NCI-H1092 treated with DMSO at 0.1 percent for 48 hours (cell line): Measurements from ENCODE around the gene UNCX.
A peak's percentile ranks its signal among the peaks of the same experiment; 100 is the strongest.

Source experiments
- DNase-seq: peaks from one replicate; lab custom pipeline; 2025; lab: John Stamatoyannopoulos, UW

Gene UNCX

DNA sequence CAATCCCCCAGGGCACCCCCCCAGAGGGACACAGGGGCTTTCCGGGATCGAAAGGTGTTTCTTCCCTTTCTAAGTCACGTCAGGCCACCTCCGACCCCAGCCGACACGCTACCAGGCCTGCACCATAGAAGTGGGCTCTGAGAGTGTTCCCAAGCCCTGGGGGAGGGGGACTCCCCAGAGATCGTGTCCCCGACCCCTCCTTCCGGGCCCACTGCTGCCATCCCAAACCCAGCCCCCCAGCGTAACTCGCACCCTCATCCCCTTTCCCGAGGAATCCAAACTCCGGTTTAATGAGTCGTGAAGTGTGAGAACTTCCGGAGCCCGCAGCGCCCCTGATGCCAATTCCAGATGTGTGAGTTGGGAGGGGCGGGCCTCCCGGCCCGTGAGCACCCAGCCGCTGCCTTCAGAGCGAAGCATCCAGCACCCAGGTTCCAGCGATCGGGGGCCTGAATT lies 11.3 kb downstream of the UNCX start:
- DNase-seq, result no peak

- no peak for DNase-seq
Observed at GRCh38 chr7:1244700-1245523, 12.2 kb downstream of the UNCX start.

DNA sequence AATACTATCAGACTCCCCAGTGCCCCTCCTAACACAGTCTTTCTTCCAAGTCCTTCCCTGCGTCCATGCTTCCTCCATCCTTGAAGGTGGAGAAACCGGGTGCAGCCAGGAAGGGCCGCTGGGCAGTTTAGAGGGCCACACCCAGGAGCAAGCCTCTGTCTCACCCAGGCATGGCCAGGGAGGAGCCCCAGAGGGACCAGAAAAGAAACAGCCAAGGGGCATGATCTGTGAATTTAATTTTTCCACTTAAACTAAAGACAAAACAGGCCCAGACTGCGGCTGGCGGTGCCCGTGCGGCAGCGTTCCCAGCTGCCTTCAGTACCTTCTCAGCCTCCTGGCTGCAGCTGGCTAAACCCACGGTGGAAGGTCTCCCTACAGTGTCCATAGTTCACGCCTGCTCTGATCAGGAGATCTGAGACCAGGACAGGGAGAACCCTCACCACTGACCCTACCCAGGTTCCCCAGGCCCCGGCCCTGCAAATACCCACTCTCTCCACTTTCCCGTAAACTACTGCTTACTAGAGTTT lies 12.9 kb downstream of the UNCX start:
- DNase-seq, result no peak

DNA sequence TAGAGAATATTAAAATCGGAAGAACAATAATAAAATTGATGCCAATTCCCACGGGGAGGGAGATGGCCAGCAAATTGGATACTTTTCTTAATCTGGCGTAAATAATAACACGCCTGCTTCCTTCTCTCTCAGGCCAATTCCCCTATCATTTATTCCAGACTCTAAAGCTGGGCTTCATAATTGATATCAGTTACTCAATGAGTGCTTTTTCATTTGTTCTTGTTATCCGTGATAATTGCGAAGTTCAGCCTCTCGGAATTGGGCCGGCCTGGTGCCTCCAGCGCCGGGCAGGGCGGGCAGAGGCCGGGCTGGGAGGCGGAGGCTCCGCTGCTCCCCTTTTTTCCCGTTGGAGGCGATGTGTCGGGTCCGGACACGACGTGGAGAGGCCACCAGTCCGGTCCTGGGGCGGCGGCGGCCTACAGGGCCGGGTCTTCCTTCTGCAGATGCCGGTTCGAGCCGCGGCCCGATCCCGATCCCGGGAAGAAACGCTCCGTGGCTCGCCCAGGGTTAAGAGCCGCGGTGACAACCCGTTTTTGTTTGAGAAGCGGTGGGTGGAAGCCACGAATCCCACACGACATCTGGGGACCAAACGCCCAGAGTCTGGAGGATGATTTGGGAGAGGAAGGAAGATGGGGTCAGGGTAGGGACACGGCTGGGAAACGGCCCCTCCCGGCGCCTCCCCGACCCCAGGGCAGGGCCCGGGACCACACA lies 13.6 kb downstream of the UNCX start:
- no peak for DNase-seq

DNA sequence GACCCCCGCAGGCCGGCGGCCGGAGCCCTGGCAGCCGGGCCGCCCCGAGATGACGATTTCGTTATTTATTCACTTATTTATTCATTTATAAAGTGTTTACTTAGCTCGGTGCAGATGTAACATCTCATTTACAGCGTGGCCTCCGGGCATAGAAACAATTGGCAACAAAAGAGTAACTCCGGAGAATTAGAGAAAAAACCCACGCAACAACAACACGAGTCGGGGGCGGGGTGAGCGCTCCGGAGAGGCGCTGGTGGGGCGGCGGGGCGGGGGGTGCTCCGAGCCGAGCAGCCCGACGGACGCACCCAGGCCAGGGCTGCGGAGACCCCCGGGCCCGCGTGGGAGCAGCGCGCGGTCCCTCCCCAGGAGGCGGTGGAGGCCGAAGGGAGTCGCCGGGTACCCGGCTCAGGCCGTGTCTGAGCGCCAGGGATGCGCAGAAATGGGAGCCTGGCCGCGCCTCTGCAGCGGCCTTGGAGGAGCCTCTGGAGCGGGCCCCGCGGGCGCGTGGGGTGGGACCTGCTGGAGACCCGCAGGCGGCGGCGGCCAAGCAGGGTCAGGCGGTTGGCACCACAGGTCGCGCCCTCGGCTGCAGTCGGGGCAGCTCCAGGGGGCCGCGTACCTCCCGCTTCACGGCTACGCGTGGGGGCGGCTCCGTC lies 14.3 kb downstream of the UNCX start:
- DNase-seq, result no peak

GRCh38 chr7:1247527-1248041 lies 14.9 kb downstream of the UNCX start:
- peak; percentile 58 for DNase-seq

- DNase-seq, result peak; percentile 35
Observed at GRCh38 chr7:1248143-1248915, 15.7 kb downstream of the UNCX start.

GRCh38 chr7:1248916-1249581 lies 16.4 kb downstream of the UNCX start:
- no peak for DNase-seq

DNA sequence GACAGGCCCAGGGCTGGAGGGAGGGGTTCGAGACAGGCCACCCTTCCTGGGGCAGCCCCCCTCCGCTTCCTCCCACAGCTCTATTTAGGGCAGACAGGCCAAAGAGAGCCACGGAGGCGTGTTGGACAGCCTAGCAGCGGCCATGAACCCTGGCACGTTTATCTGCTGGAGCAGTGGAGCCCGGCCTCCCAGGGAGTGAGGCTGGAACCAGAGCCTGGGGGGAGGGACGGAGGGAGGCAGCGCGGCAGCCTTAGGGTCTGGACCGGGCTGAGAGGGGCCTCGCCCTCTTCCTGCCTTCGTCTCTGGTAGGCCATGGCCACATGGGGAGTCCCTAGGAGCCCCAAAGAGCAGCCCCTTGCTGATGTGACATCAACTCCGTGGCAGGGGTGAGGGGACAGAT lies 17.1 kb downstream of the UNCX start:
- DNase-seq, result no peak

GRCh38 chr7:1250901-1251300 lies 18.2 kb downstream of the UNCX start:
- DNase-seq, result no peak

- DNase-seq, result no peak
Observed at GRCh38 chr7:1251796-1252539, 19.3 kb downstream of the UNCX start.

DNA sequence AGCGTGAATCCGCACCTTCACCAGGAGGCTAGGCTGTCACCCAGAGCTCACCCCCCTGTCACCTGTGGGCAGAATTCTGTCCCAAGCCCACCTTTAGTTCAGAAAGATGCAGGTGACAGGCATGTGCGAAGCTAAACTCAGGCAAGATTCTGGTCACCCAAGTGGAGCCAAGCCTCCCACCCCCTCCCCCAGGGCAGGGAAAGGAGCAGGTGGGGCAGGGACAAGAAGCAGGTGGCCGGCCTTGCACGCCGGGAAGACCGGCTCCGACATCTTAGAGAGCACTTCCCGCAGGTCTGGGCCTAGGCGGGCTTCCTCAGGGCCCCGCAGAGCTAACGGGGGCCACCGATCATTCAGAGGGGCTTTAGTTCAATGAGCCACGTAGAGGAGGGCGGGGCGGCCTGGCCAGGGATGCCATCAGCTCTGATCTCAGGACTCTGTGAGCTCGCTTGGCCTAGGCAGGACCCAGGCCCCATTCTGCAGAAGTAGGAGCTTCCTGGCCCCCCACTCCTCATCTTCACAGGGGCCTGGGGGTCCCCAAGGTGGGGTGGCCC lies 19.9 kb downstream of the UNCX start:
- DNase-seq, result no peak

DNA sequence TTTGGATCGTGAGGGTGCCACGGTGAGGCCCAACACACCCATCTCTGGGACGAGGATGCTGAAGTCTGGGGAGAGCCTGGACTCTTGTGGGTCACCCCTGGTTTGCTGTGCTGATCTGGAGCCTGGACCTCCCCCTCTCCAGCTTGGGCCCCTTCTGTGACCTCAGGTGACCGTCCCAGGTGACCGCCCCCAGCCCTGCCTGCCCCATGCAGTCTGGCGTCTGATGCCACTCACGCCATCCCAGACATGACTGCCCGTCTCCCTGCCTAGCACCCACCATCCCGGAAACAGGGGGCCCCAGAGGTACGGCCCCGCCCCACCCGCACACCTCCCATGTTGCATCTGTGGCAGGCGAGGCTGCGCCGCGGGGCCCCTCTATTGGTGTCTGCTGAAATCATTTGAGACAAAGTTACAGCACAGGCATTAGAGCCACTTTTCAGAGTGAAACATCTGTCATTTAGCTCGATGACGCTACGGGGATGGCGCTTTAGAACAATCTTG lies 21.1 kb downstream of the UNCX start:
- no peak for DNase-seq

- DNase-seq, result no peak
Observed at GRCh38 chr7:1254281-1255079, 21.8 kb downstream of the UNCX start.

GRCh38 chr7:1255080-1255816 lies 22.6 kb downstream of the UNCX start:
- DNase-seq, result no peak

DNA sequence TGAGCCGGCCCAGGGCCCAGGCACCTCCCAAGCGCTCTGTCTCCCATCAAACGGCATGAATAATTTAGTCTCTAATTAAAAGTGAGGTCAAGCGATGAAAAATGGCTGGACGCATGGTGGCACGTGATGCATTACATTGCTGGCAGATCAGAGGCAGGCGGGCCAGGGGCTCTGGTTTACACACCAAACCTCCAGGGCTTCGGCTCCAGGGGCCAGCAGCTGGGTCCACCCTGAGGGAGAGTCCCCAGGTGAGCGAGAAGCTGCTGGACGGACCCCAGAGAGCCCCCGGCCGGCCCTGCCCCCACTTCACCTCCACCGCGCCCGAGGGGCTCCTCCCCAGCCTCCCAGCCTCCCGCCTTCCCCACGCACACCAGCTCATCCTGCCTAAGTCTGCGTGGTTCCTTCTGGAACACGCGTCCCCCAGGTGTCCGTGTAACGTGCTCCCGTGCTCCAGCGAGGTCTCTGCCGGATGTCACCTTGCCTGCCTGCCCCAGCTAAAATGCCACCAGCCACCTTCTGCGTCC lies 23.2 kb downstream of the UNCX start:
- DNase-seq, result no peak

GRCh38 chr7:1256621-1257020 lies 23.9 kb downstream of the UNCX start:
- DNase-seq, result no peak

- no peak for DNase-seq
Observed at GRCh38 chr7:1257221-1257620, 24.5 kb downstream of the UNCX start.
